Hepatocyte (in vitro differentiated cells): ENCODE measurements around the gene TRIM14. TPM values are rescaled to one million over a fixed set of nuclear protein-coding genes. Genes with fewer than 3 reads are reported as not detected.

Experiments used
- DNase-seq: peaks from one replicate; pipeline ENCODE4 v3.0.0-alpha.2; 2016; ENCODE audit warnings: low spot score
- H2AFZ ChIP-seq: fragments of 200-600 bp; sonication (generic); 2 replicates; pipeline ENCODE4 v1.6.0; 2016; ENCODE audit warnings: antibody characterized with exemption, mild to moderate bottlenecking
- H3K27ac ChIP-seq: fragments of 200-600 bp; sonication (generic); 2 replicates; pipeline ENCODE4 v1.5.1; 2016; ENCODE audit warnings: mild to moderate bottlenecking
- H3K27me3 ChIP-seq: fragments of 200-600 bp; sonication (generic); 2 replicates; pipeline ENCODE4 v1.6.1; 2016
- H3K36me3 ChIP-seq: fragments of 200-600 bp; sonication (generic); replicated peaks from 2 replicates; pipeline ENCODE4 v1.5.1; 2016; ENCODE audit warnings: low read depth; ENCODE audit not compliant: insufficient read depth
- H3K4me1 ChIP-seq: fragments of 200-600 bp; sonication (generic); 2 replicates; pipeline ENCODE4 v1.5.1; 2016; ENCODE audit warnings: mild to moderate bottlenecking, moderate library complexity; ENCODE audit not compliant: insufficient read depth
- H3K4me2 ChIP-seq: fragments of 200-600 bp; sonication (generic); 2 replicates; pipeline ENCODE4 v1.6.0; 2016
- H3K4me3 ChIP-seq: fragments of 200-600 bp; sonication (generic); 2 replicates; pipeline ENCODE4 v1.5.1; 2016; ENCODE audit warnings: mild to moderate bottlenecking
- H3K79me2 ChIP-seq: fragments of 200-600 bp; sonication (generic); 2 replicates; pipeline ENCODE4 v1.6.0; 2017; ENCODE audit warnings: mild to moderate bottlenecking
- H3K9me2 ChIP-seq: fragments of 200-600 bp; sonication (generic); replicated peaks from 2 replicates; pipeline ENCODE4 v1.6.0; 2017; ENCODE audit warnings: mild to moderate bottlenecking; ENCODE audit not compliant: insufficient read depth
- H3K9me3 ChIP-seq: fragments of 200-600 bp; sonication (generic); 2 replicates; pipeline ENCODE4 v1.5.1; 2016; ENCODE audit warnings: low read depth, mild to moderate bottlenecking
- H4K20me1 ChIP-seq: fragments of 200-600 bp; sonication (generic); 2 replicates; pipeline ENCODE4 v1.6.0; 2016; ENCODE audit warnings: mild to moderate bottlenecking; ENCODE audit not compliant: insufficient read depth, poor library complexity, severe bottlenecking
- CTCF ChIP-seq: fragments of 200-600 bp; sonication (generic); IDR thresholded peaks from 2 replicates; pipeline ENCODE4 v1.5.1; 2016; ENCODE audit warnings: antibody characterized with exemption, mild to moderate bottlenecking; ENCODE audit not compliant: poor library complexity
- EZH2 ChIP-seq: fragments of 200-600 bp; sonication (generic); IDR thresholded peaks from 2 replicates; pipeline ENCODE4 v1.6.1; 2016; ENCODE audit warnings: antibody characterized with exemption, mild to moderate bottlenecking, borderline replicate concordance
- EZH2phosphoT487 ChIP-seq: fragments of 200-600 bp; sonication (generic); IDR thresholded peaks from one replicate; pipeline ENCODE4 v1.6.1; 2018; ENCODE audit warnings: antibody characterized with exemption, mild to moderate bottlenecking, low read depth, moderate library complexity; ENCODE audit not compliant: unreplicated experiment, severe bottlenecking
- WGBS: methylation state at CpG from one replicate; pipeline ENCODE4 v1.1.6; 2016; ENCODE audit warnings: low lambda C conversion rate; ENCODE audit errors: missing lambda C conversion rate; 5-methylcytosine and 5-hydroxymethylcytosine counted together
- polyA plus RNA-seq: library from polyadenylated mRNA; unstranded; fragments of >200 nt; fragmentation: Nextera tagmentation; extraction: Ambion mirVana; gene quantifications from 2 replicates; pipeline ENCODE4 v1.2.1, GENCODE V29; 2016
- total RNA-seq: library from RNA; depleted of rRNA; stranded (reverse); fragments of >200 nt; gene quantifications from 2 replicates; pipeline ENCODE4 v1.2.3, GENCODE V29; 2014

The TRIM14 gene
- total and polyA plus RNA-seq, 2 experiments from 2014 or later: 8.1 to 10.0 TPM

GRCh38 chr9:98158071-98158831 lies 39.2 kb upstream of the TRIM14 start:
- Histone ChIP-seq H3K27me3 (no peaks in the 10 kb centered on the region), H3K4me1 (no peaks in the 10 kb centered on the region), H3K79me2 (peaks cover 17% of the 10 kb centered on the region), H3K4me2 (no peak overlapping the region), H2AFZ (no peak overlapping the region), H3K9me2 (no peaks in the 10 kb centered on the region), H3K9me3 (no peaks in the 10 kb centered on the region), H4K20me1 (no peaks in the 10 kb centered on the region), H3K4me3 (no peak overlapping the region), H3K36me3 (no peaks in the 10 kb centered on the region), H3K27ac (no peak overlapping the region)
- WGBS: 83% methylated on average over 4 of the region's 4 CpGs
- no peak for DNase-seq
- no peak for TF ChIP-seq CTCF
- no peak for TF ChIP-seq EZH2
- TF ChIP-seq EZH2phosphoT487: no peak

GRCh38 chr9:98157372-98157771 lies 38.4 kb upstream of the TRIM14 start:
- WGBS: 99% methylated on average over 10 of the region's 10 CpGs
- Histone ChIP-seq H3K9me3 (no peaks in the 10 kb centered on the region), H3K79me2 (peaks cover 17% of the 10 kb centered on the region), H3K4me1 (no peaks in the 10 kb centered on the region), H3K27ac (no peak overlapping the region), H2AFZ (no peak overlapping the region), H3K9me2 (no peaks in the 10 kb centered on the region), H4K20me1 (no peaks in the 10 kb centered on the region), H3K27me3 (no peaks in the 10 kb centered on the region), H3K4me3 (no peak overlapping the region), H3K4me2 (no peak overlapping the region), H3K36me3 (no peaks in the 10 kb centered on the region)
- TF ChIP-seq CTCF: no peak
- no peak for DNase-seq

GRCh38 chr9:98154678-98155077 lies 35.7 kb upstream of the TRIM14 start:
- H3K27me3 ChIP-seq: no peaks in the 10 kb centered on the region
- H3K9me3 ChIP-seq: no peaks in the 10 kb centered on the region
- peaks cover 3% of the 10 kb centered on the region for H3K79me2 ChIP-seq
- H3K9me2 ChIP-seq: no peaks in the 10 kb centered on the region
- no peaks in the 10 kb centered on the region for H3K36me3 ChIP-seq
- H3K27ac ChIP-seq: no peak overlapping the region
- no peak overlapping the region for H3K4me3 ChIP-seq
- H3K4me1 ChIP-seq: peaks cover 10% of the 10 kb centered on the region
- no peak for DNase-seq
- H2AFZ ChIP-seq: no peak overlapping the region
- H4K20me1 ChIP-seq: no peaks in the 10 kb centered on the region
- no peak for TF ChIP-seq CTCF
- TF ChIP-seq EZH2: no peak
- TF ChIP-seq EZH2phosphoT487: no peak
- no peak overlapping the region for H3K4me2 ChIP-seq
- WGBS: 92% methylated on average over 2 of the region's 2 CpGs
